Panc1 (cell line): ENCODE data around the gene MPO. TPM values are rescaled to one million over a fixed set of nuclear protein-coding genes. Genes with fewer than 3 reads are reported as not detected.

Experiments
- ATAC-seq: fragments of 200-7000 bp; cut with Tn5 transposase; 2 replicates; pipeline ENCODE4 v1.9.1; 2020; ENCODE audit warnings: mild to moderate bottlenecking, moderate library complexity
- BruUV-seq: library from RNA; stranded (reverse); fragments of 400-500 nt; replicated peaks from 2 replicates; lab custom pipeline; 2021; lab: Mats Ljungman, UMichigan
- CTCF ChIA-PET: fragments of 300-600 bp; sonication (Branson Sonifier 250); formaldehyde crosslinking; loops from one replicate; lab custom pipeline; 2022; ENCODE audit warnings: antibody characterized with exemption; lab: Charles Lee
- POLR2A ChIA-PET: fragments of 300-600 bp; sonication (Branson Sonifier 250); formaldehyde crosslinking; loops from one replicate; lab custom pipeline; 2022; ENCODE audit warnings: antibody characterized with exemption; lab: Charles Lee
- DNase-seq: peaks from one replicate; pipeline ENCODE4 v3.0.0-alpha.2; 2010; ENCODE audit warnings: low read depth, low spot score
- H3K27ac ChIP-seq: 2 replicates; pipeline ENCODE4 v1.5.1; 2011; ENCODE audit warnings: mild to moderate bottlenecking, low read length, inconsistent platforms
- H3K27me3 ChIP-seq: fragments of 200-500 bp; sonication (Bioruptor generic); 2 replicates; pipeline ENCODE4 v1.6.0; 2014; ENCODE audit warnings: low read length, inconsistent platforms; ENCODE audit not compliant: control insufficient read depth, insufficient read depth
- H3K36me3 ChIP-seq: fragments of 200-500 bp; sonication (Bioruptor generic); 2 replicates; pipeline ENCODE4 v1.5.1; 2014; ENCODE audit warnings: inconsistent platforms, mild to moderate bottlenecking, low read length, moderate library complexity; ENCODE audit not compliant: control insufficient read depth, insufficient read depth
- H3K4me1 ChIP-seq: 2 replicates; pipeline ENCODE4 v1.5.1; 2011; ENCODE audit warnings: inconsistent platforms, mild to moderate bottlenecking, low read length, moderate library complexity; ENCODE audit not compliant: control insufficient read depth, insufficient read depth
- H3K4me3 ChIP-seq, 2 experiments: 2 replicates each; pipeline ENCODE4 v1.5.1; 2011 to 2012; ENCODE audit warnings: low read depth in 2 of 2, low read length in 2 of 2, mild to moderate bottlenecking in 2 of 2, inconsistent platforms in 1 of 2, moderate library complexity in 1 of 2
- H3K9me3 ChIP-seq: fragments of 200-500 bp; sonication (Bioruptor generic); 2 replicates; pipeline ENCODE4 v1.5.1; 2014; ENCODE audit warnings: low read depth, mild to moderate bottlenecking, inconsistent platforms, low read length, moderate library complexity; ENCODE audit not compliant: control insufficient read depth, insufficient read depth
- POLR2AphosphoS5 ChIP-seq: IDR thresholded peaks from 2 replicates; pipeline ENCODE4 v1.6.1; 2012; ENCODE audit warnings: mild to moderate bottlenecking, low read depth, low read length, moderate library complexity
- SIN3A ChIP-seq: IDR thresholded peaks from 2 replicates; pipeline ENCODE4 v1.6.1; 2012; ENCODE audit warnings: low read depth, mild to moderate bottlenecking, low read length, moderate library complexity, borderline replicate concordance; ENCODE audit not compliant: insufficient read depth
- TCF7L2 ChIP-seq: IDR thresholded peaks from 2 replicates; pipeline ENCODE4 v1.6.1; 2011; ENCODE audit warnings: mild to moderate bottlenecking, low read depth, low read length, inconsistent platforms
- in situ Hi-C: cut with HindIII; loops from 2 replicates; pipeline ENCODE4 v1.10.0; 2016; ENCODE audit warnings: low sequenced_read_pairs, low pct_unique_long_range_greater_than_20kb
- intact Hi-C: fragments of 100-400 bp; cut with micrococcal nuclease; formaldehyde crosslinking; loops from one replicate; pipeline ENCODE4 v1.10.0; 2022; ENCODE audit not compliant: unreplicated experiment
- total RNA-seq: library from RNA; stranded (reverse); gene quantifications from one replicate; pipeline ENCODE4 v1.2.1, GENCODE V29; 2021; ENCODE audit not compliant: unreplicated experiment
- TF ChIP-seq, protein P1 (sequence below): fragments of 450-650 bp; IDR thresholded peaks from 2 replicates; pipeline ENCODE4 v1.5.1; 2017; ENCODE audit warnings: mild to moderate bottlenecking
- TF ChIP-seq, protein P2 (sequence below), 2 experiments: IDR thresholded peaks; 2 replicates each; pipeline ENCODE4 v1.6.1; 2011 to 2012; ENCODE audit warnings: low read depth in 2 of 2, control low read depth in 1 of 2, low read length in 1 of 2, mild to moderate bottlenecking in 1 of 2, moderate library complexity in 1 of 2; ENCODE audit not compliant: insufficient read depth in 1 of 2

MPO gene
- total RNA-seq, 1 experiment from 2014 or later, result not detected

DNA sequence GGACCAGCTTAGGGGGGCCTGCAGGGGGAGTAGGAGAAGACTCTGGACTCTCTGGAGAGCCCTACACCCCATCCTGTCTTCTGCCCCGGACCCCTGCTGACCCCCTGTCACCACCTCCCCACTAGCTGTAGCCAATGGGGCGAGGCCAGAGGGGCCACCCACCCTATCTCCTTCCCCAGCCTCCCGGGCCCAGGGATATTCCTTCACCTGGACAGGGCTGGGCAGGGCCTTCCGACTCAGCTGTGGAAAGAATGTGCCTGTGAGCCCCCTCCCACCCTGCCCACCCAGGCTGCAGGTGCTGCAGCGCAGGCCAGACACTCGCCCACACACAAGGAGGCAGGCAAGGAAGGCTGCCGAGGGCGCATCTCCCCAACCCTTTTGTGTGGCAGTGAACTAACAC, 24.9 kb upstream of the MPO start:
- TF ChIP-seq POLR2AphosphoS5 (no peak), SIN3A (no peak), TCF7L2 (no peak)
- TF ChIP-seq, protein P1, sequence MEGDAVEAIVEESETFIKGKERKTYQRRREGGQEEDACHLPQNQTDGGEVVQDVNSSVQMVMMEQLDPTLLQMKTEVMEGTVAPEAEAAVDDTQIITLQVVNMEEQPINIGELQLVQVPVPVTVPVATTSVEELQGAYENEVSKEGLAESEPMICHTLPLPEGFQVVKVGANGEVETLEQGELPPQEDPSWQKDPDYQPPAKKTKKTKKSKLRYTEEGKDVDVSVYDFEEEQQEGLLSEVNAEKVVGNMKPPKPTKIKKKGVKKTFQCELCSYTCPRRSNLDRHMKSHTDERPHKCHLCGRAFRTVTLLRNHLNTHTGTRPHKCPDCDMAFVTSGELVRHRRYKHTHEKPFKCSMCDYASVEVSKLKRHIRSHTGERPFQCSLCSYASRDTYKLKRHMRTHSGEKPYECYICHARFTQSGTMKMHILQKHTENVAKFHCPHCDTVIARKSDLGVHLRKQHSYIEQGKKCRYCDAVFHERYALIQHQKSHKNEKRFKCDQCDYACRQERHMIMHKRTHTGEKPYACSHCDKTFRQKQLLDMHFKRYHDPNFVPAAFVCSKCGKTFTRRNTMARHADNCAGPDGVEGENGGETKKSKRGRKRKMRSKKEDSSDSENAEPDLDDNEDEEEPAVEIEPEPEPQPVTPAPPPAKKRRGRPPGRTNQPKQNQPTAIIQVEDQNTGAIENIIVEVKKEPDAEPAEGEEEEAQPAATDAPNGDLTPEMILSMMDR, result no peak
- TF ChIP-seq, protein P2, sequence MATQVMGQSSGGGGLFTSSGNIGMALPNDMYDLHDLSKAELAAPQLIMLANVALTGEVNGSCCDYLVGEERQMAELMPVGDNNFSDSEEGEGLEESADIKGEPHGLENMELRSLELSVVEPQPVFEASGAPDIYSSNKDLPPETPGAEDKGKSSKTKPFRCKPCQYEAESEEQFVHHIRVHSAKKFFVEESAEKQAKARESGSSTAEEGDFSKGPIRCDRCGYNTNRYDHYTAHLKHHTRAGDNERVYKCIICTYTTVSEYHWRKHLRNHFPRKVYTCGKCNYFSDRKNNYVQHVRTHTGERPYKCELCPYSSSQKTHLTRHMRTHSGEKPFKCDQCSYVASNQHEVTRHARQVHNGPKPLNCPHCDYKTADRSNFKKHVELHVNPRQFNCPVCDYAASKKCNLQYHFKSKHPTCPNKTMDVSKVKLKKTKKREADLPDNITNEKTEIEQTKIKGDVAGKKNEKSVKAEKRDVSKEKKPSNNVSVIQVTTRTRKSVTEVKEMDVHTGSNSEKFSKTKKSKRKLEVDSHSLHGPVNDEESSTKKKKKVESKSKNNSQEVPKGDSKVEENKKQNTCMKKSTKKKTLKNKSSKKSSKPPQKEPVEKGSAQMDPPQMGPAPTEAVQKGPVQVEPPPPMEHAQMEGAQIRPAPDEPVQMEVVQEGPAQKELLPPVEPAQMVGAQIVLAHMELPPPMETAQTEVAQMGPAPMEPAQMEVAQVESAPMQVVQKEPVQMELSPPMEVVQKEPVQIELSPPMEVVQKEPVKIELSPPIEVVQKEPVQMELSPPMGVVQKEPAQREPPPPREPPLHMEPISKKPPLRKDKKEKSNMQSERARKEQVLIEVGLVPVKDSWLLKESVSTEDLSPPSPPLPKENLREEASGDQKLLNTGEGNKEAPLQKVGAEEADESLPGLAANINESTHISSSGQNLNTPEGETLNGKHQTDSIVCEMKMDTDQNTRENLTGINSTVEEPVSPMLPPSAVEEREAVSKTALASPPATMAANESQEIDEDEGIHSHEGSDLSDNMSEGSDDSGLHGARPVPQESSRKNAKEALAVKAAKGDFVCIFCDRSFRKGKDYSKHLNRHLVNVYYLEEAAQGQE (IDR thresholded peaks at IDR 0.05; ENCODE audit: insufficient read depth in 1 of 2, low read depth in 2 of 2, low read length in 1 of 2), result no peak

DNA sequence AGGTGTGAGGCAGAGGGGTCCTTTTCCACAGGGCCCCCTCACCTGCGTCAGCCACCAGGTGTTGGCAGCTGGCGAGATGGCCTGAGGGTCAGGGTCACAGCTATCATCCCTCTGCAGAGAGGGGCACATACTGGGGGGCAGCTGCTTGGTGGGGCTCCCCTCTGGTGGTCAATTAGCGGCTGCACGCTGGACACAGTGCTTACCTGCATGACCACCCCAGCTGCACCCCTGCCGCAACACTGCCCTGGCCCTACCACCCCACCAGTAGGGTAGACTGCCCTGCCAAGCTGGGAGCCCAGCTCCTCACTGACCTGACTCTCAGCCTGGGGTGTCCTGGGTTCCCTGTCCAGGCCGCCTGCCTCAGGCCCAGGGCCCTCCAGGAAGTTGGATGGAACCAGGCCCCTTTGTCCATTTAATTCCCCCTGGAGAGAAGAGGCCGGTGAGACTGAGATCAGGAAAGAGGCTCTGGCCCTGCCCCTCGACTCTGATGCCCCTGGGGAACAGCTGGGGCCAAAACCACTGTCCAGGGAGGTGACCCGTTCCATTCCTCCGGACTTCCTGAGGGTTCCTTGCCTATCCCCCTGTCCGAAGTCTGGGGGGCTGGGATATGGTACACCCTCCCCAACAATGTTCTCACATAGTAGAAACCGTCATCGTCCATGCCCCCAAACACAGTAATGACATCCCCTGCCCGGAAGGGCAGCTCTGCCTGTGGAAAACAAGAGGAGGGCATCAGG, 24.2 kb upstream of the MPO start:
- in situ Hi-C loops (no loop called here), intact Hi-C loops (no loop called here)
- Histone ChIP-seq H3K9me3 (no peaks in the 10 kb centered on the region), H3K4me3 (no peak overlapping the region), H3K27me3 (no peaks in the 10 kb centered on the region), H3K27ac (no peak overlapping the region), H3K4me1 (no peaks in the 10 kb centered on the region), H3K36me3 (no peaks in the 10 kb centered on the region)
- 0 out of 2 replicates have a peak, but pooled peaks have one; percentile 28 for ATAC-seq
- TF ChIP-seq POLR2AphosphoS5 (no peak), SIN3A (no peak)
- ChIA-PET CTCF (no interaction called here), POLR2A (no interaction called here)
- DNase-seq, result no peak
- BruUV-seq, result no TSS peak

More for the DNA sequence above, 24.9 kb upstream of the MPO start:
- Histone ChIP-seq H3K27me3 (no peaks in the 10 kb centered on the region), H3K9me3 (no peaks in the 10 kb centered on the region), H3K36me3 (no peaks in the 10 kb centered on the region), H3K4me3 (no peak overlapping the region), H3K4me1 (no peaks in the 10 kb centered on the region), H3K27ac (no peak overlapping the region)
- no peak for ATAC-seq
- in situ Hi-C loops (no loop called here), intact Hi-C loops (no loop called here)
- POLR2A ChIA-PET, result no interaction called here
- CTCF ChIA-PET, result interaction anchor here (0.6 kb wide), 1 partner anchor 326 kb away, joined by 3 read pairs; no protein-coding TSS in a partner anchor
- DNase-seq, result no peak
- BruUV-seq, result no TSS peak
